GM21515 (cell line): ENCODE measurements around the gene CGB5.
"Not testable (repeated sequence)": the region's sequence is repeated elsewhere in the genome, so short reads cannot be mapped to it uniquely, and the experiment has no call there.

ENCODE experiments used
- ATAC-seq: cut with Tn5 transposase; IDR thresholded peaks from one replicate; pipeline ENCODE4 v1.9.1; 2021; ENCODE audit not compliant: unreplicated experiment

Gene CGB5

DNA sequence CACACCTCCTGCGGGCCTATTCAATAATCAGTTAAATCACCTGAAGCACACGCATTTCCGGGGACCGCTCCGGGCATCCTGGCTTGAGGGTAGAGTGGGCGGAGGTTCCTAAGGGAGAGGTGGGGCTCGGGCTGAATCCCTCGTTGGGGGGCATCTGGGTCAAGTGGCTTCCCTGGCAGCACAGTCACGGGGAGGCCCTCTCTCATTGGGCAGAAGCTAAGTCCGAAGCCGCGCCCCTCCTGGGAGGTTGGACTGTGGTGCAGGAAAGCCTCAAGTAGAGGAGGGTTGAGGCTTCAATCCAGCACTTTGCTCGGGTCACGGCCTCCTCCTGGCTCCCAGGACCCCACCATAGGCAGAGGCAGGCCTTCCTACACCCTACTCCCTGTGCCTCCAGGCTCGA, at the start of gene CGB5:
CGB5 (plus strand) TSS at position 301 of the 400 bp plus-strand sequence. CDS start 362 bp downstream, outside the sequence.
- not testable (repeated sequence) for ATAC-seq

DNA sequence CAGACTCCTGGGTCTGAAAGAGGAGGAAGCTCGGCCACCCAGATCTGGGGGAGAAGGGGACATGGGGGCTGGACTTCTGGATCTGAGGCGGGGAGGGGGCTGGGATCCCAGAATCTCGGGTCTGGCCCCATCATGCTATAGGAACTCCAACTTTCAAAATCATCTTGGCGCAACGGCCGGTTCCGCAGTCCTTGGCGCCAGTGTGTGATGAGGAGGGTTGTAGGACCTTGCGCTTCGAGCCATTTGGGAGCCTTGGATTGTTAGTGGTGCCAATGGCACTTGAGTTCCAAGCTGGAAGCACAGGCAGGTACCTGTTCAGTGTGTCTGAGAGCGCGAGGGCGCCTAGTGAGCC, 49.6 kb upstream of the CGB5 start:
- no peak for ATAC-seq

- ATAC-seq: no peak
Observed at GRCh38 chr19:48997972-48998371, 45.7 kb upstream of the CGB5 start.

- ATAC-seq: no peak
Observed at GRCh38 chr19:48999481-49000325, 43.9 kb upstream of the CGB5 start.

DNA sequence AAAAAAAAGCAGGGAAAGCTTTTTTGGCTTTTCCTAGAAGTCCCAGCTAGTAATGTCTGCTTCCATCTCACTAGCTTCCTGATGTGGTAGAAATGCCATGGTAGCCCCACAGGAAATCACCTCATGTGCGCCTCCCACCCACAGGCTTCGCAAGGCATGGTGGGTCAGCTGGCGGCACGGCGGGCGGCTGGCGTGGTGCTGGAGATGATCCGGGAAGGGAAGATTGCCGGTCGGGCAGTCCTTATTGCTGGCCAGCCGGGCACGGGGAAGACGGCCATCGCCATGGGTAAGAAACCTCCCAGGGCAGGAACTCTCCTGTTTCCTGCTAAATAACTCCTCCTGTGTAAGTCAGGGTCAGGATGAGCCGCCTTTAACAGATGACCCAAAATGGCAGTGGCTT, 39.5 kb upstream of the CGB5 start:
- ATAC-seq: no peak

DNA sequence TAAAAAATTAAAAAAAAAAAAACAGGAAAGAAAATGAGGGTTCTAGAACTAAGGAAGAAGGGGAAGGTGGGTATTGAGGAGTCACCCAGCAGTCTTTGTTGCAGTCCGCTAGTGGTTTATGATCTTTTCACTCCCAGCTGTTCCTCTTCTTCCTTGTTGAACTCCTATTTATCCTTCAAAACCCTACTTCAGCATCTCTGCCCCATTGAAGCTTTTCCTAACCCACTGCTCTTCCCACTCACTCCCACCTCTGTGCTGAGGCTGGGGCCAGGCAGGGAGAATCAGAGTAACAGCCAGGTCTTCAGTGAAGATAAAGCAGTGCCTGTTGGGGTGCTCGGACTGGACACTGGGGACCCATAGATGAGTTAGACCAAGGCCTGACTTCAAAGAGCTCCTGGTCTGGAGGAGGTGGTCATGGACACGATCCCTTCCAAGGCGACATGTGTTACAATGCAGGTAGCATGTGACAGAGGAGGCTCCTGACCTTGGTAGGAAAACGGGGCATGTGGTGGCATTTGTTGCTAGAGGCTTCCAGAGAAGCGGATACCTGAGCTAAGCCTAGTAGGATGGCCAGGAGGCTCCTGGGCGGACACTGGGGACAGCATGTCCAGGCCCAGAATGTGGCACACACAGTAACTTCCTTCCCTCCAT, 38.6 kb upstream of the CGB5 start:
- no peak for ATAC-seq

DNA sequence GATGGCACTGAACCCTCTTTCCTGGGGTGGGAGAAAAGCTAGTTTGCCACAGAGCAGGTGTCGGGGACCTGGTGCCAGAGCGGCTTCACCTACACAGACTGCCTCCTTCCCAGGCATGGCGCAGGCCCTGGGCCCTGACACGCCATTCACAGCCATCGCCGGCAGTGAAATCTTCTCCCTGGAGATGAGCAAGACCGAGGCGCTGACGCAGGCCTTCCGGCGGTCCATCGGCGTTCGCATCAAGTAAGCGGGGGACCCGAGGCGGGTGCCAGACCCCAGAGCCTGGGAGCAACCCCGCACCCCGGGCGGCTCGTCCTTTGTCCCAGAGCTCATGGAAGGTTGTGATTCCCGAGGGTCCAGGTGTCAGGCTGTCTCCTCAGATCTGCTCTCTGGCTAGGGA, 36.7 kb upstream of the CGB5 start:
- ATAC-seq: no peak

DNA sequence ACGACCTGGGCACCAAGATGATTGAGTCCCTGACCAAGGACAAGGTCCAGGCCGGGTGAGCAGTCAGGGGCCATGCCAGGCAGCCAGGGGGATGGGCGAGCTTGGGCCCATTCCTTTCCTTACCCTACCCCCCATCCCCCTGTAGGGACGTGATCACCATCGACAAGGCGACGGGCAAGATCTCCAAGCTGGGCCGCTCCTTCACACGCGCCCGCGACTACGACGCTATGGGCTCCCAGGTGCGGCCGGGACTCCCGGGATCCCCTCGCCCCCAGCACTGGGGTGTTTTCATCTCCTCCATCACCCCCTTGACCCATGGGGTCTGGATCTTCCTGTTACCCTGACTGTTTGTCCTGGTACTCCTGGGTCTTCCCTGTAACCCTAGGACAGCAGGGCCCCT, 33.8 kb upstream of the CGB5 start:
- ATAC-seq: no peak

DNA sequence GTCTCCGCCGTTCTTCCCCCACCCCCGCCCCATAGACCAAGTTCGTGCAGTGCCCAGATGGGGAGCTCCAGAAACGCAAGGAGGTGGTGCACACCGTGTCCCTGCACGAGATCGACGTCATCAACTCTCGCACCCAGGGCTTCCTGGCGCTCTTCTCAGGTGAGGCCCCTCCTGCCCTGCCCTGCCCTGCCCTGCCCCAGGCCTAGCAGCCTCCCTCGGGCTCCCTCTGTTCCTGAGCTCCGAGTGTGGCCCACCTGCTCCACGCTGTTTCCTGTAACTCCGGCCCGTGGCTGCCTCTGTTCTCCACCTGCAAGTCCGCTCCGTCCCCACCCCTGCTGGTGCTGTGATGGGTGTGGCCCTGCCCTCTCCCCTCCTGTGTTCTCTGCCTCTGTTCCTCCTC, 33.2 kb upstream of the CGB5 start:
- ATAC-seq: no peak

DNA sequence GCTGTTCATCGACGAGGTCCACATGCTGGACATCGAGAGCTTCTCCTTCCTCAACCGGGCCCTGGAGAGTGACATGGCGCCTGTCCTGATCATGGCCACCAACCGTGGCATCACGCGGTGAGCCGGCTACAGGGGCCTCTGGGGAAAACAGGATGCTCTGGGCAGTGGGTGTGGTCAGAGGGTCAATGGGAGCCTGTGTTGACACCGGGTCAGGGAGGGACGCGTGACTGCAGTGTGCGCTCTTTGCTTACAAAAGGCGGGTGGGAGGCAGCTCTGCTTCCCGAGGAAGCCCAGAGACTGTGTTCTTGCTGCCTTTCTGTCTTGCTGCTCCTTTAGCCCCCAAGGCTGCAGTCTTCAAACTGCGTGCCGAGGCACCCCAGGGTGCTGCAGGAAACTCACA, 32.5 kb upstream of the CGB5 start:
- ATAC-seq: no peak

GRCh38 chr19:49014123-49014869, 29.4 kb upstream of the CGB5 start:
- ATAC-seq: no peak

DNA sequence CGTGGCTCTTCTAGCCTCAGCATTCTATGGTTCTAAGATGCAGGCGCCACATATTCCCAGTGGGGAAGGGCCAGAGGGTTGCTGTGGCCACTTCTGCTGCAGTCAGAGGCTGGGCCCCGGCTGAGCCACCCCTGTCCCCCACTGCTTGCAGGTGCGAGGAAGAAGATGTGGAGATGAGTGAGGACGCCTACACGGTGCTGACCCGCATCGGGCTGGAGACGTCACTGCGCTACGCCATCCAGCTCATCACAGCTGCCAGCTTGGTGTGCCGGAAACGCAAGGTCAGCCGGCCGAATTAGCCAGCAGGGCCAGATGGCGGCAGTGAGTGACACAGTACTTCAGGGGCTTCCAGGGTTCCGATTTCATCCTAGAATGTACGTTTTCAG, 28.8 kb upstream of the CGB5 start:
- no peak for ATAC-seq

DNA sequence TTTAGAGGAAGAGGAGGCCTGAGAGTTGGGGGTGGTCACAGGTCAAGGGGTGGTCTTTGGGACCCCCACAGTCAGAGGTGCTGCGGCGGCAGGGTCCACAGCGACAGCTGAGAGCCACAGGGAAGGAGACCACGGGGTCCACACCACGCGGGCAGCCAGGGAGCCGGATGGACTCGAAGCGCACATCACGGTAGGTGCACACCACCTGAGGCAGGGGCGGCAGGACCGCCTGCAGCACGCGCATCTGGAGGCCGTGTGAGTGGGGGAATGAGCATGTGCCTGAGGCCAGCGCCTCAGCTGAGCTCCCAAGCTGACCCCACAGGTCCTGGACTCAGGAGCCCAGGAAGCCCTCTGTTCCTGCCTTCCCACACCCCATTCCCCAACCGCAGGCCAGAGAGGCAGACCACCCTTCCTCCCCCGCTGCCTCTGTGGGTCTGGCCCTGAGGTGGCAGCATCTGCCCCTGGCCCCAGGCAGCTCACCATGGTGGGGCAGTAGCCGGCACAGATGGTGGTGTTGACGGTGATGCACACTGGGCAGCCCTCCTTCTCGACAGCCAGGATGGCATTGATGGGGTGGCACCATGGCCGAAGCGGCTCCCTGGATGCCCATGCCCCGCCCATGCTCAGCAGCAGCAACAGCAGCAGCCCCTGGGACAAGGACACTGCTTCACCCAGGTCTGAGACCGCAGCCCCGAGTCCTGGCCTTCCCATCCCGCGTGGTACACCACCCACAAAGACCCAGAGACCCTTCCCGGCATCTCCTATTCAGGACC, 27.4 kb upstream of the CGB5 start:
- no peak for ATAC-seq

GRCh38 chr19:49017041-49017665, 26.5 kb upstream of the CGB5 start, which contains the start of gene LHB:
LHB (minus strand) TSS chr19:49017091; CDS start chr19:49017081, 10 bp downstream.
- no peak for ATAC-seq

GRCh38 chr19:49017666-49018351, 25.8 kb upstream of the CGB5 start:
- ATAC-seq: no peak

GRCh38 chr19:49018388-49019241, 25.0 kb upstream of the CGB5 start:
- ATAC-seq: not testable (repeated sequence)

DNA sequence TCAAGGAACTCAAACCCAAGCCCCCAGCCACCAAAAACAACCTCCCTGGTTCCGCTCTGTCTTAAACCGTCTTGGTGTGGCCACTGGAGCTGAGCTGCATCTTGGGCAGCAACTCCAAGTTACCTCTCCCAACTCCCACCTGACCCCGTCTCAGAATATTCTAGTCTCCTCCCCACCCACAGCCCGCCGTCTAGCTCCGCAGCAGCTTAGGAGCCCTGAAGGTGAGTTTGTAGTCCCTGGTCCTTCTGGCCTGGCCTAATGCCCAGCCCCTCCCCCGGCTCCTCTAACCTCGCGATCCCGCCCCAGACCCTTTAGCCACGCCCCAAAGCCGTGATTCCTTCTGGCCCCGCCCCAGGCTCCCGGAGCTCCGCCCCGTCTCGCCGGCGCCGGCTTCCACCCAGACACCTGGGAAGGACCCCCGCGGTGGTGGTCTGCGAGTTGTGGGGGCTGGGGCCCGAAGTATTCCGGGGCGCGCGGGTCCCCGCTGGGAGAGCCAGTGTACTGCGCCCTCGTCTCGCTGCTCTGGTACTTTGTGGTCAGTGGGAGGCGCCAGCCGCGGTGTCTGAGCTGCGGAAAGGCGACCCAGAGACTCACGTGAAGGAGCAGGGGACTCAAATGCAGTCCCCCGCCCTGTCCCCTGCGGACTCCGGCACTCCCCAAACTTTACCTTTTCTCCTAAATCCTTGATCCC, 24.3 kb upstream of the CGB5 start:
- no peak for ATAC-seq

DNA sequence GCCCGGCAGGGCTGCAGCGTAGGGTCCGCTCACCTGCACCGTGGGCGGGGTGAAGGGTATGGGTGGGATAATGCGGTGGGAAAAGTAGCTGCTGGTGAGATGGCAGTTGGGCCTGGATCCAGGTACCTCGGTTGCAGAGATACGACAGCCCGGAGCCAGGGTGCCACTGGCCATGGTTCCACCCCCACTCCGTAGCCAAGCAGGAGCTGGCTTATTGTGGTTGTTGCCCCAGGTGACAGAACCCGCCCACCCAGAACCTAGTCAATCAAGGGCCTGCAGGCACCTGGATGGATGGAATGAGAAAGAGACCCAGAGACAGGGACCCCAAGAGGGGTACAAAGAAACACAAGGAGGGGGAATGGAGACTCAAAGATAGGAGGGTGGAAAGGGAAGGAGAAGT, 23.3 kb upstream of the CGB5 start:
- ATAC-seq: no peak
